K562 (cell line): Measurements from ENCODE around the gene EXOC2. TPM values are rescaled to one million over a fixed set of nuclear protein-coding genes. Genes with fewer than 3 reads are reported as not detected.
A peak's percentile ranks its signal among the peaks of the same experiment; 100 is the strongest.

Experiments used
- ATAC-seq: fragments of 200-7000 bp; cut with Tn5 transposase; 3 replicates; pipeline ENCODE4 v1.9.1; 2020; ENCODE audit warnings: moderate library complexity
- BruUV-seq: library from RNA; stranded (reverse); fragments of 400-500 nt; replicated peaks from 2 replicates; lab custom pipeline; 2021; lab: Mats Ljungman, UMichigan
- CTCF ChIA-PET: fragments of 300-600 bp; formaldehyde crosslinking; extraction: SDS; loops from one replicate; lab custom pipeline; 2021; ENCODE audit warnings: low intra/inter-chr PET ratio; lab: Yijun Ruan, JAX
- POLR2A ChIA-PET: fragments of 300-600, 350-650 bp; sonication (Branson Sonifier 250); formaldehyde crosslinking; extraction: SDS; loops from one replicate; lab custom pipeline; 2021; ENCODE audit warnings: antibody characterized with exemption, inconsistent platforms; lab: Yijun Ruan, JAX
- DNase-seq, 4 experiments: peaks; one replicate each; pipeline versions ENCODE4 v3.0.0 to v3.0.0-alpha.2; 2011 to 2018; ENCODE audit warnings: low spot score in 3 of 4, mixed read lengths in 3 of 4; ENCODE audit errors: extremely low read depth in 1 of 4
- FAIRE-seq: peaks from 2 replicates; lab custom pipeline; 2011; peaks lifted over from hg19 to GRCh38; lab: Jason Lieb, UNC
- H2AFZ ChIP-seq: 2 replicates; pipeline ENCODE4 v1.6.0; 2011; ENCODE audit warnings: low read depth, low read length, control low read depth, inconsistent platforms
- H3K27ac ChIP-seq: fragments of 200-600 bp; 3 replicates; pipeline ENCODE4 v1.8.0; 2011; ENCODE audit warnings: low read depth, mild to moderate bottlenecking, control low read depth, inconsistent platforms, low read length, moderate library complexity, mixed read lengths; ENCODE audit errors: extremely low read depth
- H3K27me3 ChIP-seq, 2 experiments: fragments of 300-600 bp in 1 of 2; 2 replicates in 1 of 2; 3 replicates in 1 of 2; pipeline versions ENCODE4 v1.6.0 to v1.8.0; 2011; ENCODE audit warnings: inconsistent platforms in 2 of 2, low read length in 2 of 2, mild to moderate bottlenecking in 1 of 2, mixed read lengths in 1 of 2, moderate library complexity in 1 of 2; ENCODE audit not compliant: control insufficient read depth in 2 of 2, insufficient read depth in 2 of 2
- H3K36me3 ChIP-seq: fragments of 300-600 bp; 3 replicates; pipeline ENCODE4 v1.8.0; 2011; ENCODE audit warnings: mild to moderate bottlenecking, low read length, inconsistent platforms; ENCODE audit not compliant: control insufficient read depth, insufficient read depth
- H3K4me1 ChIP-seq, 2 experiments: fragments of 200-600 bp in 1 of 2; replicated peaks in 1 of 2; 2 replicates in 1 of 2; 3 replicates in 1 of 2; pipeline versions ENCODE4 v1.5.1 to v1.8.0; 2011; ENCODE audit warnings: inconsistent platforms in 2 of 2, low read length in 2 of 2, mild to moderate bottlenecking in 1 of 2, mixed read lengths in 1 of 2, moderate library complexity in 1 of 2; ENCODE audit not compliant: control insufficient read depth in 2 of 2, insufficient read depth in 2 of 2
- H3K4me2 ChIP-seq: 2 replicates; pipeline ENCODE4 v1.6.1; 2011; ENCODE audit warnings: low read length, control low read depth, inconsistent platforms, mixed read lengths; ENCODE audit not compliant: insufficient read depth
- H3K4me3 ChIP-seq: fragments of 200-600 bp; sonication (generic), shearing (Covaris generic); 2 replicates; pipeline ENCODE4 v1.5.1; 2016; ENCODE audit warnings: control low read depth, inconsistent platforms
- H3K79me2 ChIP-seq: fragments of 200-600 bp; 3 replicates; pipeline ENCODE4 v1.8.0; 2011; ENCODE audit warnings: low read length, inconsistent platforms; ENCODE audit not compliant: control insufficient read depth, insufficient read depth
- H3K9ac ChIP-seq, 2 experiments: 2 replicates each; pipeline versions ENCODE4 v1.6.0 to v1.6.1; 2011; ENCODE audit warnings: low read depth in 2 of 2, low read length in 2 of 2, control low read depth in 1 of 2, inconsistent platforms in 1 of 2, mild to moderate bottlenecking in 1 of 2, mixed read lengths in 1 of 2; ENCODE audit not compliant: insufficient read depth in 1 of 2
- H3K9me1 ChIP-seq: one replicate; pipeline ENCODE4 v1.6.0; 2011; ENCODE audit warnings: inconsistent platforms, mild to moderate bottlenecking, low read length, moderate library complexity; ENCODE audit not compliant: control insufficient read depth, insufficient read depth
- H3K9me3 ChIP-seq: replicated peaks from 2 replicates; pipeline ENCODE4 v1.5.1; 2011; ENCODE audit warnings: low read depth, low read length, inconsistent platforms; ENCODE audit not compliant: control insufficient read depth, insufficient read depth
- H4K20me1 ChIP-seq: replicated peaks from 2 replicates; pipeline ENCODE4 v1.6.1; 2011; ENCODE audit warnings: low read length, inconsistent platforms, mixed read lengths; ENCODE audit not compliant: control insufficient read depth, insufficient read depth
- CXXC5 ChIP-seq: fragments of 250-450 bp; sonication (Bioruptor Pico); IDR thresholded peaks from 2 replicates; pipeline ENCODE4 v1.8.0; 2022; ENCODE audit warnings: inconsistent platforms, mild to moderate bottlenecking, moderate library complexity
- GATAD2A ChIP-seq: fragments of 450-650 bp; IDR thresholded peaks from 2 replicates; pipeline ENCODE4 v1.6.1; 2017
- NR2F6 ChIP-seq: fragments of 450-650 bp; formaldehyde crosslinking; IDR thresholded peaks from 2 replicates; pipeline ENCODE4 v1.4.0; 2020; ENCODE audit warnings: mild to moderate bottlenecking
- SMARCB1 ChIP-seq: IDR thresholded peaks from 2 replicates; pipeline ENCODE4 v1.6.1; 2011; ENCODE audit warnings: improper control_type of control experiment, low read depth; ENCODE audit not compliant: insufficient read length
- SP2 ChIP-seq: IDR thresholded peaks from 2 replicates; pipeline ENCODE4 v1.6.1; 2011; ENCODE audit warnings: mild to moderate bottlenecking, low read depth, low read length, moderate library complexity; ENCODE audit not compliant: poor library complexity, severe bottlenecking; ENCODE audit errors: extremely low read depth
- ZFPM2 ChIP-seq: fragments of 250-450 bp; sonication (Bioruptor Pico); IDR thresholded peaks from 2 replicates; pipeline ENCODE4 v1.5.1; 2022; ENCODE audit warnings: mild to moderate bottlenecking
- ZKSCAN8 ChIP-seq: fragments of 200-800 bp; sonication (Bioruptor generic); IDR thresholded peaks from 2 replicates; pipeline ENCODE4 v1.6.1; 2016; ENCODE audit warnings: missing genetic modification characterization, missing compliant biosample characterization
- ZNF253 ChIP-seq: fragments of 250-450 bp; sonication (Bioruptor Pico); conservative IDR thresholded peaks from 2 replicates; pipeline ENCODE4 v1.6.1; 2021; ENCODE audit warnings: mild to moderate bottlenecking
- WGBS: fragments of 100-300 bp; shearing (Covaris generic); methylation state at CpG from one replicate; pipeline ENCODE4 v1.1.6; 2016; ENCODE audit warnings: low coverage, mixed read lengths; ENCODE audit not compliant: insufficient coverage; ENCODE audit errors: missing lambda C conversion rate; 5-methylcytosine and 5-hydroxymethylcytosine counted together
- in situ Hi-C: fragments of 300-500 bp; cut with MboI; formaldehyde crosslinking; loops from 4 replicates; pipeline ENCODE4 v1.15.0; 2018; ENCODE audit warnings: inconsistent platforms, mixed read lengths
- intact Hi-C: fragments of 100-400 bp; cut with micrococcal nuclease; formaldehyde crosslinking; loops from 2 replicates; pipeline ENCODE4 v1.14.2; 2022
- polyA plus RNA-seq, 8 experiments: library from polyadenylated mRNA; depleted of rRNA in 4 of 8; stranded (reverse) in 5 of 8; unstranded in 3 of 8; fragments of >200 nt; fragmentation: Nextera tagmentation in 2 of 8; fragmentation: Illumina TruSeq in 1 of 8; extraction: Ambion mirVana in 2 of 8; extraction: Trizol in 1 of 8; gene quantifications; 2 replicates each; pipeline versions ENCODE4 v1.2.1 to v1.2.3, GENCODE V29; 2011 to 2014; ENCODE audit warnings: inconsistent platforms in 1 of 8, missing spikeins in 1 of 8
- total RNA-seq, 7 experiments: library from RNA; depleted of rRNA in 6 of 7; stranded (reverse); fragments of >200 nt in 6 of 7; fragmentation: Illumina TruSeq in 2 of 7; extraction: Trizol in 2 of 7; gene quantifications; 2 replicates each; pipeline versions ENCODE4 v1.2.1 to v1.2.3, GENCODE V29; 2011 to 2021; ENCODE audit warnings: low replicate concordance in 1 of 7
- TF ChIP-seq, protein P1 (sequence below), 2 experiments: fragments of 450-650 bp; formaldehyde crosslinking in 1 of 2; IDR thresholded peaks; 2 replicates each; pipeline versions ENCODE4 v1.4.0 to v1.6.1; 2014 to 2020; ENCODE audit warnings: mild to moderate bottlenecking in 2 of 2, borderline replicate concordance in 1 of 2, low read depth in 1 of 2
- TF ChIP-seq, protein P2 (sequence below): fragments of 250-450 bp; sonication (Bioruptor Pico); IDR thresholded peaks from 2 replicates; pipeline ENCODE4 v1.4.0; 2020
- TF ChIP-seq, protein P3 (sequence below): sonication (generic); formaldehyde crosslinking; IDR thresholded peaks from 2 replicates; pipeline ENCODE4 v1.8.1; 2023; ENCODE audit warnings: mild to moderate bottlenecking, missing genetic modification reagents

The EXOC2 gene
- total and polyA plus RNA-seq, 9 of the 15 experiments (the other 6 are each of a cell fraction or from before 2014, with no cell fraction given) = 12.2 to 30.2 (median 24.2) TPM

DNA sequence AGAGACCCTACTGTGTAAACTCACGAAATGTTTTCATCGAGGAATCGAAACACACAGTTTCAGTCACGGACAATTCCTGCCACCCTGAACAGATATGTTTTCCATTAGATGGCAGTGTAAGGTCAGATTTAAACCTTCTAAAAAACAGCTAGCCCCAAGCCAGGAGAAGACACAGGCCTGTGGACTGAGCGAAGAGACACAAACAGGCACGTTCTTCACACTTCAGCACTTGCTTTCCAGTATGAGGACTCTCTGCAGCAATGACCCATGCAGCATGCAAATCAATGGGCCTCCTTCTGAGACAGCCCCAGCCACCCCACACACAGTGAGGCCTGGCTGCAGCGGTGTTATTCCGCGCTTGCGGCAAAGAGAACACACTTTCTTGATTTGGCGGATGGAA, 68.0 kb downstream of the EXOC2 start:
- Histone ChIP-seq H3K9ac (no peak overlapping the region), H3K4me1 (peaks cover 5 to 6% of the 10 kb centered on the region in 2 experiments; a peak in 2 of 5 replicates), H3K4me2 (no peak overlapping the region), H3K27ac (no peak overlapping the region), H3K36me3 (no peaks in the 10 kb centered on the region; the same call in 1 of the 3 replicates), H3K9me1 (no peaks in the 10 kb centered on the region), H3K79me2 (no peaks in the 10 kb centered on the region), H3K27me3 (no peaks in the 10 kb centered on the region; a peak in 1 of 5 replicates), H4K20me1 (no peaks in the 10 kb centered on the region), H3K9me3 (no peaks in the 10 kb centered on the region), H2AFZ (no peak overlapping the region), H3K4me3 (no peak overlapping the region)
- in situ Hi-C loops = no loop called here
- FAIRE-seq (peak; percentile 83), ATAC-seq (peak; percentile 74), DNase-seq (peak in 2 of 4 experiments; percentile 22 to 40)
- ChIA-PET CTCF (interaction anchor here (1.0 kb wide), 2 partner anchors 61 to 173 kb away, joined by 4 read pairs; no protein-coding TSS in a partner anchor), POLR2A (interaction anchor here (1.0 kb wide), 1 partner anchor 379 kb away, joined by 3 read pairs; no protein-coding TSS in a partner anchor)
- intact Hi-C loops = loop anchor here (2.0 kb wide), 1 partner anchor 32 kb away; no protein-coding TSS in a partner anchor
- BruUV-seq = no TSS peak
- 81% methylated on average over 11 of the region's 11 CpGs for WGBS
- no peak for TF ChIP-seq GATAD2A
- TF ChIP-seq, protein P1, sequence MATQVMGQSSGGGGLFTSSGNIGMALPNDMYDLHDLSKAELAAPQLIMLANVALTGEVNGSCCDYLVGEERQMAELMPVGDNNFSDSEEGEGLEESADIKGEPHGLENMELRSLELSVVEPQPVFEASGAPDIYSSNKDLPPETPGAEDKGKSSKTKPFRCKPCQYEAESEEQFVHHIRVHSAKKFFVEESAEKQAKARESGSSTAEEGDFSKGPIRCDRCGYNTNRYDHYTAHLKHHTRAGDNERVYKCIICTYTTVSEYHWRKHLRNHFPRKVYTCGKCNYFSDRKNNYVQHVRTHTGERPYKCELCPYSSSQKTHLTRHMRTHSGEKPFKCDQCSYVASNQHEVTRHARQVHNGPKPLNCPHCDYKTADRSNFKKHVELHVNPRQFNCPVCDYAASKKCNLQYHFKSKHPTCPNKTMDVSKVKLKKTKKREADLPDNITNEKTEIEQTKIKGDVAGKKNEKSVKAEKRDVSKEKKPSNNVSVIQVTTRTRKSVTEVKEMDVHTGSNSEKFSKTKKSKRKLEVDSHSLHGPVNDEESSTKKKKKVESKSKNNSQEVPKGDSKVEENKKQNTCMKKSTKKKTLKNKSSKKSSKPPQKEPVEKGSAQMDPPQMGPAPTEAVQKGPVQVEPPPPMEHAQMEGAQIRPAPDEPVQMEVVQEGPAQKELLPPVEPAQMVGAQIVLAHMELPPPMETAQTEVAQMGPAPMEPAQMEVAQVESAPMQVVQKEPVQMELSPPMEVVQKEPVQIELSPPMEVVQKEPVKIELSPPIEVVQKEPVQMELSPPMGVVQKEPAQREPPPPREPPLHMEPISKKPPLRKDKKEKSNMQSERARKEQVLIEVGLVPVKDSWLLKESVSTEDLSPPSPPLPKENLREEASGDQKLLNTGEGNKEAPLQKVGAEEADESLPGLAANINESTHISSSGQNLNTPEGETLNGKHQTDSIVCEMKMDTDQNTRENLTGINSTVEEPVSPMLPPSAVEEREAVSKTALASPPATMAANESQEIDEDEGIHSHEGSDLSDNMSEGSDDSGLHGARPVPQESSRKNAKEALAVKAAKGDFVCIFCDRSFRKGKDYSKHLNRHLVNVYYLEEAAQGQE (IDR thresholded peaks at IDR 0.05; ENCODE audit: borderline replicate concordance) = peak; percentile 45; the same call in 1 of the 2 replicates
- TF ChIP-seq, protein P1 (CRISPR knock-in tag; IDR thresholded peaks at IDR 0.05; ENCODE audit: low read depth) = no peak
- TF ChIP-seq, protein P2, sequence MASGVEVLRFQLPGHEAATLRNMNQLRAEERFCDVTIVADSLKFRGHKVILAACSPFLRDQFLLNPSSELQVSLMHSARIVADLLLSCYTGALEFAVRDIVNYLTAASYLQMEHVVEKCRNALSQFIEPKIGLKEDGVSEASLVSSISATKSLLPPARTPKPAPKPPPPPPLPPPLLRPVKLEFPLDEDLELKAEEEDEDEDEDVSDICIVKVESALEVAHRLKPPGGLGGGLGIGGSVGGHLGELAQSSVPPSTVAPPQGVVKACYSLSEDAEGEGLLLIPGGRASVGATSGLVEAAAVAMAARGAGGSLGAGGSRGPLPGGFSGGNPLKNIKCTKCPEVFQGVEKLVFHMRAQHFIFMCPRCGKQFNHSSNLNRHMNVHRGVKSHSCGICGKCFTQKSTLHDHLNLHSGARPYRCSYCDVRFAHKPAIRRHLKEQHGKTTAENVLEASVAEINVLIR (CRISPR knock-in tag) = no peak
- TF ChIP-seq CXXC5 (CRISPR knock-in tag) = no peak
- TF ChIP-seq SMARCB1 = no peak
- TF ChIP-seq ZKSCAN8 (CRISPR knock-in tag) = no peak
- TF ChIP-seq ZFPM2 (CRISPR knock-in tag) = no peak
- TF ChIP-seq, protein P3, sequence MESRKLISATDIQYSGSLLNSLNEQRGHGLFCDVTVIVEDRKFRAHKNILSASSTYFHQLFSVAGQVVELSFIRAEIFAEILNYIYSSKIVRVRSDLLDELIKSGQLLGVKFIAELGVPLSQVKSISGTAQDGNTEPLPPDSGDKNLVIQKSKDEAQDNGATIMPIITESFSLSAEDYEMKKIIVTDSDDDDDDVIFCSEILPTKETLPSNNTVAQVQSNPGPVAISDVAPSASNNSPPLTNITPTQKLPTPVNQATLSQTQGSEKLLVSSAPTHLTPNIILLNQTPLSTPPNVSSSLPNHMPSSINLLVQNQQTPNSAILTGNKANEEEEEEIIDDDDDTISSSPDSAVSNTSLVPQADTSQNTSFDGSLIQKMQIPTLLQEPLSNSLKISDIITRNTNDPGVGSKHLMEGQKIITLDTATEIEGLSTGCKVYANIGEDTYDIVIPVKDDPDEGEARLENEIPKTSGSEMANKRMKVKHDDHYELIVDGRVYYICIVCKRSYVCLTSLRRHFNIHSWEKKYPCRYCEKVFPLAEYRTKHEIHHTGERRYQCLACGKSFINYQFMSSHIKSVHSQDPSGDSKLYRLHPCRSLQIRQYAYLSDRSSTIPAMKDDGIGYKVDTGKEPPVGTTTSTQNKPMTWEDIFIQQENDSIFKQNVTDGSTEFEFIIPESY (CRISPR knock-in tag) = peak; percentile 72; the same call in 1 of the 2 replicates
- no peak for TF ChIP-seq ZNF253 (CRISPR knock-in tag)
- no peak for TF ChIP-seq NR2F6 (CRISPR knock-in tag)
- peak; percentile 14 for TF ChIP-seq SP2
